DOHH2 (cell line): ENCODE measurements around the gene NEUROD1.

ENCODE experiments used
- CTCF ChIP-seq: fragments of 200-600 bp; sonication (generic); IDR thresholded peaks from one replicate; pipeline ENCODE4 v1.5.1; 2014; ENCODE audit warnings: antibody characterized with exemption, mild to moderate bottlenecking, low read depth, low read length; ENCODE audit not compliant: poor library complexity, severe bottlenecking
- EZH2phosphoT487 ChIP-seq: fragments of 200-600 bp; sonication (generic); IDR thresholded peaks from 2 replicates; pipeline ENCODE4 v1.6.1; 2017; ENCODE audit warnings: borderline replicate concordance, mild to moderate bottlenecking, antibody characterized with exemption, low read length, moderate library complexity, mixed read lengths

GRCh38 chr2:181724662-181725061 is 44.3 kb upstream of the NEUROD1 start:
- TF ChIP-seq CTCF (no peak), EZH2phosphoT487 (no peak)
